NT2/D1 (cell line): ENCODE results near the gene ANKRD28.

Experiments used
- SUZ12 ChIP-seq: IDR thresholded peaks from 2 replicates; pipeline ENCODE4 v1.6.1; 2011; ENCODE audit not compliant: insufficient read length, insufficient read depth; ENCODE audit errors: extremely low read depth
- YY1 ChIP-seq: IDR thresholded peaks from 2 replicates; pipeline ENCODE4 v1.6.1; 2011; ENCODE audit not compliant: insufficient read length, insufficient read depth
- ZNF274 ChIP-seq: IDR thresholded peaks from 2 replicates; pipeline ENCODE4 v1.6.1; 2011; ENCODE audit warnings: mild to moderate bottlenecking, low read depth, low read length

DNA sequence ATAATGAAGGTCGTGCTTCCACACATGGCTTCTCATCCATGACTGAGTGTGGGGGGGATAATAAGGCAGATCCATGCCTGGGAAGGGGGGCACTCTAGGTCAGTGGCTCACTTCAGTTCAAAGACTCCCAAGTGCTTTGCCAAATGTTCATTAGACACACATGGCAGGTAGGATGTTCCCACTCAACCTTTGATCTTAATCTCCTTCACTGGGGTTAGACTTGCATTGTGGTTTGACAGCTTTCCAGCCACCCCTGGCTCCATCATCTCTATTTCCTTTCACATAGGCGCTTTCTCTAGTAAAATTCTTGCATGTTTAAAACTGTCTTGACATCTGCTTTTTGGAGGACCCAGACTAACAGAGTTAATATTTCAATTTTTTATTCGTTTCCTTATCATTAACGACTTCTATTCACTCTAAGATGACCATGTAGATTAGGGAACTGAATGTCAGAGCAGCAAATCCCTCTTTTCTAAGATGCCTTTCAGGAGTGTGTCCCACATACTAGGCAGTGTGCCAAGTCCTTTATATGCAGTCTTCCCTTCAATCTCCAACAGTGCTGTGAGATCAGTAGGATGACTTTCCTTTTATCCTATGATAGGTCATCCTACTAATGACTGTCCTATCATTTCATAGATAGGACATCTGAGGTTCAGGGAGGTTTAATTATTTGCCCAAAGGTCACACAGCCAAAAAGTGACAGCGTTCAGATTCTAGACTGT lies 138.4 kb downstream of the ANKRD28 start:
- TF ChIP-seq ZNF274 (no peak), YY1 (no peak), SUZ12 (no peak)
